ENCODE results near the gene TGFBR3L. TPM values are rescaled to one million over a fixed set of nuclear protein-coding genes. Genes with fewer than 3 reads are reported as not detected.

Gene TGFBR3L
- total and polyA plus RNA-seq, 10 of the 15 experiments (the other 5 are each of a cell fraction or from before 2014, with no cell fraction given): 0.20 to 0.23 TPM; not detected in 8

- TF ChIP-seq E4F1 (IDR thresholded peaks at IDR 0.05; ENCODE audit: borderline replicate concordance, partially characterized antibody) (no peak), BRCA1 (IDR thresholded peaks at IDR 0.05; ENCODE audit: low read depth, low read length) (no peak), MXI1 (IDR thresholded peaks at IDR 0.05; ENCODE audit: low read depth, low read length) (no peak), ATF2 (IDR thresholded peaks at IDR 0.05; ENCODE audit: low read length) (no peak)
Observed at GRCh38 chr19:7930765-7931164, 16.1 kb downstream of the TGFBR3L start (continued).

GRCh38 chr19:7931221-7932061 is 16.8 kb downstream of the TGFBR3L start:
- Histone ChIP-seq H3K4me2 (ENCODE audit: control insufficient read depth, insufficient read depth) (no peak overlapping the region), H3K9me3 (replicated peaks; ENCODE audit: control insufficient read depth, insufficient read depth, low read length) (no peaks in the 10 kb centered on the region), H3K4me3 (no peak overlapping the region), H3K79me2 (ENCODE audit: control insufficient read depth, insufficient read depth, low read length) (no peaks in the 10 kb centered on the region), H3K36me3 (ENCODE audit: control insufficient read depth in 2 of 2, insufficient read depth in 2 of 2, low read length in 1 of 2) (peaks cover 9 to 41% of the 10 kb centered on the region in 2 experiments; a peak in 3 of 4 replicates), H3K27me3 (replicated peaks in 1 of 2; ENCODE audit: control insufficient read depth in 2 of 2, insufficient read depth in 2 of 2, low read length in 1 of 2) (no peaks in the 10 kb centered on the region), H3K4me1 (ENCODE audit: control insufficient read depth, insufficient read depth, low read length) (no peaks in the 10 kb centered on the region; the same call in 1 of the 2 replicates), H4K20me1 (ENCODE audit: control insufficient read depth, insufficient read depth) (no peaks in the 10 kb centered on the region; the same call in 1 of the 2 replicates), H3K27ac (ENCODE audit: control insufficient read depth, insufficient read depth) (no peak overlapping the region), H2AFZ (ENCODE audit: control insufficient read depth, low read depth, low read length) (no peak overlapping the region), H3K9ac (ENCODE audit: control insufficient read depth, insufficient read depth, low read length) (no peak overlapping the region)
- ChIA-PET POLR2A (no interaction called here), SMC1A (ENCODE audit: uncharacterized antibody, unreplicated experiment) (interaction anchor here (1.2 kb wide), 1 partner anchor 13 kb away, joined by 3 read pairs; no protein-coding TSS in a partner anchor), RAD21 (ENCODE audit: unreplicated experiment) (no interaction called here), CTCF (interaction anchor here (1.0 to 4.4 kb wide), 3 partner anchors 12 to 79 kb away, joined by 3 to 44 read pairs (median 4); partner anchors contain the start of gene TIMM44)
- no peak for DNase-seq (ENCODE audit: low read depth, low spot score)
- FAIRE-seq: no peak
- intact Hi-C loops (cut with micrococcal nuclease; ENCODE audit: unreplicated experiment): no loop called here
- no TSS peak for BruUV-seq (replicated peaks)
- ATAC-seq: no peak
- TF ChIP-seq HDGF (IDR thresholded peaks at IDR 0.05) (no peak), RAD51 (IDR thresholded peaks at IDR 0.05) (no peak), SMAD1 (IDR thresholded peaks at IDR 0.05; ENCODE audit: low read depth, partially characterized antibody) (no peak), IRF3 (IDR thresholded peaks at IDR 0.05) (no peak), NFYB (IDR thresholded peaks at IDR 0.05; ENCODE audit: insufficient read depth, low read depth, low read length) (no peak), NBN (IDR thresholded peaks at IDR 0.05) (no peak), ZNF274 (IDR thresholded peaks at IDR 0.05; ENCODE audit: insufficient read depth, insufficient read length) (no peak), EP300 (IDR thresholded peaks at IDR 0.05; ENCODE audit: borderline replicate concordance in 1 of 2, control insufficient read depth in 1 of 2, low read depth in 2 of 2, low read length in 2 of 2) (no peak), TBL1XR1 (IDR thresholded peaks at IDR 0.05; ENCODE audit: low read depth, low read length) (no peak), ZZZ3 (IDR thresholded peaks at IDR 0.05; ENCODE audit: control insufficient read depth, insufficient read length, low read depth) (no peak), MAX (IDR thresholded peaks at IDR 0.05; ENCODE audit: low read depth, low read length) (no peak), NFXL1 (IDR thresholded peaks at IDR 0.05; ENCODE audit: borderline replicate concordance) (no peak), NR2C1 (IDR thresholded peaks at IDR 0.05) (no peak), ZNF24 (IDR thresholded peaks at IDR 0.05) (no peak)
- in situ Hi-C loops (cut with MboI): no loop called here
- WGBS (ENCODE audit: insufficient coverage, insufficient replicate concordance, low lambda C conversion rate, missing lambda C conversion rate): 92% methylated on average over 28 of the region's 36 CpGs

Data from GM12878 (cell line).